Measurements from ENCODE around the gene DOCK8.

DOCK8 gene

DNA sequence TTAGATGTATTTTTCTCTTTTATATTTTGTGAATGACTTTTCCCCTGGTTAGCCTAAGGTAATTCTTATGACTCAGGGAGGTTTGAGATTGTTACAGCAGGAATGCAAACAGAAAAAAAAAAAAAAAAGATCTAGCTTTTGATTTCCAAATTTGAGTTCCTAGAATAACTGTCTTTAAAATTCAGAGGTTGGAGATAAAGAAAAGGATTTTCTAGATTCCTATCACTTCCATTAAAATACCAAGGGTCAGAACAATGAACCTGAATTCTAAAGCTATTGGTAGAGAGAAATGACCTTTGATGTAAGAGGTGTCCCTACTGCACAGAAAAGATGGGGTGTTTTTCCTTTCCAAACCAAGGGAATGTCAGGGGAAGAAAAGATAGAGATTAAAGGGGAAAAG lies 262.5 kb downstream of the DOCK8 start:
- DNase-seq (ENCODE audit: extremely low read depth, low read depth) = no peak
- TF ChIP-seq, protein P1, sequence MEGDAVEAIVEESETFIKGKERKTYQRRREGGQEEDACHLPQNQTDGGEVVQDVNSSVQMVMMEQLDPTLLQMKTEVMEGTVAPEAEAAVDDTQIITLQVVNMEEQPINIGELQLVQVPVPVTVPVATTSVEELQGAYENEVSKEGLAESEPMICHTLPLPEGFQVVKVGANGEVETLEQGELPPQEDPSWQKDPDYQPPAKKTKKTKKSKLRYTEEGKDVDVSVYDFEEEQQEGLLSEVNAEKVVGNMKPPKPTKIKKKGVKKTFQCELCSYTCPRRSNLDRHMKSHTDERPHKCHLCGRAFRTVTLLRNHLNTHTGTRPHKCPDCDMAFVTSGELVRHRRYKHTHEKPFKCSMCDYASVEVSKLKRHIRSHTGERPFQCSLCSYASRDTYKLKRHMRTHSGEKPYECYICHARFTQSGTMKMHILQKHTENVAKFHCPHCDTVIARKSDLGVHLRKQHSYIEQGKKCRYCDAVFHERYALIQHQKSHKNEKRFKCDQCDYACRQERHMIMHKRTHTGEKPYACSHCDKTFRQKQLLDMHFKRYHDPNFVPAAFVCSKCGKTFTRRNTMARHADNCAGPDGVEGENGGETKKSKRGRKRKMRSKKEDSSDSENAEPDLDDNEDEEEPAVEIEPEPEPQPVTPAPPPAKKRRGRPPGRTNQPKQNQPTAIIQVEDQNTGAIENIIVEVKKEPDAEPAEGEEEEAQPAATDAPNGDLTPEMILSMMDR (IDR thresholded peaks at IDR 0.05; ENCODE audit: low read depth, low read length) = no peak

GRCh38 chr9:479304-479970 lies 264.8 kb downstream of the DOCK8 start:
- no peak for DNase-seq (ENCODE audit: extremely low read depth, low read depth)
- TF ChIP-seq, protein P1 (IDR thresholded peaks at IDR 0.05; ENCODE audit: low read depth, low read length) = no peak

GRCh38 chr9:479971-480350 lies 265.3 kb downstream of the DOCK8 start:
- TF ChIP-seq, protein P1 (IDR thresholded peaks at IDR 0.05; ENCODE audit: low read depth, low read length) = no peak
- no peak for DNase-seq (ENCODE audit: extremely low read depth, low read depth)

GRCh38 chr9:482739-483138 lies 268.1 kb downstream of the DOCK8 start:
- no peak for DNase-seq (ENCODE audit: extremely low read depth, low read depth)
- TF ChIP-seq, protein P1 (IDR thresholded peaks at IDR 0.05; ENCODE audit: low read depth, low read length) = no peak

DNA sequence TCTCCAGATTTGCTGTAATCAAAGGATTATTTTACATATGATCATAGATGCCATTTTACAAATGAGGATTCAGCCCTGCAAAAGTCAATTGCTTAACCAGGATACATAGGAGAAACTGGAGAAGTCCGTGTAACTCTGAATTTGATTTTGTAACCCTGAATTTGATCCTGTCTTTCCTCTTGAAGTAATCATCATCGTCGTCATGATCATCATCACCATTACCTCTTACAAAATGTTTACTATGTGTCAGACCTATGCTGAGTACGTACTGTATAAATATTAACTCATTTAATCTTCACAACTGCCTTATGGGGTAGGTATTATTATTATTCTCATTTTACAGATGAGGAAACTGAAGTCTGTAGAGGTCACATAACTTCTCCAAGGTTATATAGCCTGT lies 271.5 kb downstream of the DOCK8 start:
- no peak for DNase-seq (ENCODE audit: extremely low read depth, low read depth)
- TF ChIP-seq, protein P1 (IDR thresholded peaks at IDR 0.05; ENCODE audit: low read depth, low read length) = no peak

DNA sequence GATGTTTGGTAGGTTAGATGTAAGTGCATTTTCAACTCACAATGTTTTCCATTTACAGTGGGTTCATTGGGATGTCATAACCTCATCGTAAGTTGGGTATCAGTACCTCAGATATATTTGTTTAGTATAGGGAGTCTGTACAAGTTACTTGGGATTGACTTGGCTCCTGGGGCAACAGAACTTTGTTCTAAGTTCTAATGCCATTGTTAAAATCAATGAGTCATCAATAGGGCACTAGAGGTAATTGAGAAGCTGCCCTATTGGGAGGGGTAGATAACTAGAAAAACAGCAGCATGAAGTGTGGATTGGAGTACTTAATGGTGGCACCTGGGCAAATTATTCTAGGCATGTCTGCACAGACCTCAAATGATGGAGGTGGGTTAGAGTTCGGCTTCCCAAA lies 272.8 kb downstream of the DOCK8 start:
- no peak for DNase-seq (ENCODE audit: extremely low read depth, low read depth)
- TF ChIP-seq, protein P1 (IDR thresholded peaks at IDR 0.05; ENCODE audit: low read depth, low read length) = no peak

DNA sequence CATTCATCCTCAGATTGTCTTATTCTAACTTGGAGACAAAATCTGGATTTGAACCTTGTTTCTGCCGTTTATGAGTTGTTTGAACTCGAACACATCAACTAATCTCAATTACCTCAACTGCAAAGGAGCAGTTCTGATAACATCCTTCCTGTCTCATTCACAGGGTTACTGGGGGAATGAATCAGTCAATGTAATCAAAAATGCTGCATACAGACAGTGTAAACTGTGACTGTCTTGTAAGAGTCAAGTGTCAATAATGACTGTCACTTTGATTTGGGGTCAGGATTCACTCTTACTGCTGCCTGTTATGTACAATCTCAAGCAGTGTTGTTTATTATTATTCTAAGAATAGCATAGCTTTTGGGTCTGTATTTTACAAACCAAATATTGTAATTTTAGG lies 273.8 kb downstream of the DOCK8 start:
- no peak for DNase-seq (ENCODE audit: extremely low read depth, low read depth)
- TF ChIP-seq, protein P1 (IDR thresholded peaks at IDR 0.05; ENCODE audit: low read depth, low read length) = no peak

Data from AG09319 (cell line).